HG03108 (cell line): ENCODE measurements around the gene PPFIBP2.
A peak's percentile ranks its signal among the peaks of the same experiment; 100 is the strongest.

Experiments
- ATAC-seq: cut with Tn5 transposase; IDR thresholded peaks from one replicate; pipeline ENCODE4 v1.9.1; 2021; ENCODE audit warnings: moderate library complexity; ENCODE audit not compliant: unreplicated experiment

Gene PPFIBP2

GRCh38 chr11:7548659-7549274 lies 35.0 kb downstream of the PPFIBP2 start:
- peak; percentile 87 for ATAC-seq

- ATAC-seq, result no peak
These were observed 35.9 kb downstream of the PPFIBP2 start for GRCh38 chr11:7549681-7550080.

- ATAC-seq, result no peak
These were observed 37.8 kb downstream of the PPFIBP2 start for GRCh38 chr11:7551571-7551970.

- no peak for ATAC-seq
These were observed 38.9 kb downstream of the PPFIBP2 start for GRCh38 chr11:7552666-7553065.

DNA sequence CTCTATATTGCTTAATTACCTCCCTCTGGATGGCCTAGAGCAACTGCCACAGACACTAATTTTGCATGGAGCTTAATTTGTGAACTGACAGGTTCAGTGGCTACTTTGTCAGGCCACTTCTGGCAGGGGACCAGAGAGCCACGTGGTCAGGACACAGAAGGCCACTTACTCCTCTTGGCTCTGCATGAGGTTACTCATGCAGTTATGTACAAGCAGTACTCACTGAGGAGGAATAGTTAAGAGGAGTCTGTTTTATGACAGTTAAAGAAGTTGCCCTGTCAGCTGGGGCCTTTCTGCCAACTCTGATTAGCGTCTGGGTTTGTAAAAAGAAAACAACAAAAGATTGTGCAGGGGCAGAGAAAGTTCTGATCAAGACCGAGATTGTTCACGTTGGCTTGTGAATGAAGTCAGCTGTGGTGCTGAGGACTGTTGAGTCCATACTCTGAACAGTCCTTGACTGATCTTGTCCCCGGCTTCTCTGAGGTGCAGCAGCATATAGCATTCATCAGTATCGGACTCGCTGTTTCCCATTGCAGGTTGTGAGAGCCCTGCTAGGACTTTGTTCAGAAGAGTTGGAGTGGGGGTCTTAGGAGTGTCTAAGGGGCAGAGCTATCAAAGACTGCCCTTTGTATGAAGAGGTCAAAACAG lies 41.4 kb downstream of the PPFIBP2 start:
- ATAC-seq, result no peak

DNA sequence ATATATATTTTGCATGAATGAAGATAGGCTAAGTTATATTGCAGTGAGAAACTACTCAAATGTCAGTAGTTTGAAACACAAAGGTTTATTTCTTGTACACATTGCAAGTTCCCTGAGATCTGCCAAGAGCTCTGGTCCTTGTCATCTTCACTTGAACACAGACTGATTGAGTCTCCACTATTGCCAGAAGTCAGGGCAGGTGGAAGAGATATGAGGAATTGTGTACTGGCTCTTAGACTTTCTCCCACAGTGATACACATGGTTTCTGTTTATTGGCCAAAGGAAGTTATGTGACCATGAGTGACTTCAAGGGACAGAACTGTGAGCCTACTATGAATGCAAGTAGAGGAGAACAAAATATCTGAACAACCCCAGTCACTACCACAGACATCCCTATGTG lies 44.2 kb downstream of the PPFIBP2 start:
- no peak for ATAC-seq

GRCh38 chr11:7559398-7560283 lies 45.8 kb downstream of the PPFIBP2 start:
- ATAC-seq, result peak; percentile 63

DNA sequence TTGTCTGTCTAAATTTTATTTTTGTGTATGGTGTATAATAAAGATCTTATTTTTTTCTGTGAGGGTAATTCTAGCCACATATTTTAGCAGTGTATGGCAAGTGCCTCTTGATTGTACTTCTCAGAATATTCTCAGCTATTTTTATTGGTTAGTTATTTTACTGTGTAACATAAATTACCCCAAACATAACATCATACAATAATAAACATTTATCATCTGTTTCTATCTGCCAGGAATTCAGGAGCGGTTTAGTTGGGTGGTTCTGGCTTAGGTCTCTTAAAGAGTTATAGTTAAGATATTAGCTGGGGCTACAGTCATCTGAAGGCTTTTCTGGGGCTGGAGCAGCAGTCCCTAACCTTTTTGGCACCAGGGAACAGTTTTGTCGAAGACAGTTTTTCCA lies 47.8 kb downstream of the PPFIBP2 start:
- no peak for ATAC-seq

DNA sequence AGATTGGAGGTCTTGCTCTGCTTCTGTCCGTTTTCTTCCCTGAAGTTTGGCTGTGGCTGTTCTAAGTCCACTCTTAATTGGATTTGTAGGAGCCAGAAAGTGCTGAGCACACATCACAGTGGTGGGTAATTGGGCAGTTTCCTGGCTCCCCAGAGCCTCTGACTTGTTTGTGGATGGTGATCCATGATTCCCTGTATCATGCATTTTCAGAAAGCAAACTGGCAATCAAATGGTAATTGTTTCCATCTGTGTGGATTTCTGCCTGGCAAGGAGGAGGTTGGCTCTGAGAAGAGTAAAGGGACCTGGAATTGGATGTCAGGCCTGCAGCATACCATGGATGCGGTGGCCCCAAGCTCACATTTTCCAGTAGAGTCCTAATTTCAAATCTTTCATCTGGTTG lies 49.5 kb downstream of the PPFIBP2 start:
- no peak for ATAC-seq

- no peak for ATAC-seq
These were observed 51.0 kb downstream of the PPFIBP2 start for GRCh38 chr11:7564803-7565202.

- no peak for ATAC-seq
These were observed 53.5 kb downstream of the PPFIBP2 start for GRCh38 chr11:7567311-7567710.

- no peak for ATAC-seq
These were observed 55.2 kb downstream of the PPFIBP2 start for GRCh38 chr11:7569044-7569443.

- ATAC-seq, result no peak
These were observed 56.4 kb downstream of the PPFIBP2 start for GRCh38 chr11:7570241-7570640.

DNA sequence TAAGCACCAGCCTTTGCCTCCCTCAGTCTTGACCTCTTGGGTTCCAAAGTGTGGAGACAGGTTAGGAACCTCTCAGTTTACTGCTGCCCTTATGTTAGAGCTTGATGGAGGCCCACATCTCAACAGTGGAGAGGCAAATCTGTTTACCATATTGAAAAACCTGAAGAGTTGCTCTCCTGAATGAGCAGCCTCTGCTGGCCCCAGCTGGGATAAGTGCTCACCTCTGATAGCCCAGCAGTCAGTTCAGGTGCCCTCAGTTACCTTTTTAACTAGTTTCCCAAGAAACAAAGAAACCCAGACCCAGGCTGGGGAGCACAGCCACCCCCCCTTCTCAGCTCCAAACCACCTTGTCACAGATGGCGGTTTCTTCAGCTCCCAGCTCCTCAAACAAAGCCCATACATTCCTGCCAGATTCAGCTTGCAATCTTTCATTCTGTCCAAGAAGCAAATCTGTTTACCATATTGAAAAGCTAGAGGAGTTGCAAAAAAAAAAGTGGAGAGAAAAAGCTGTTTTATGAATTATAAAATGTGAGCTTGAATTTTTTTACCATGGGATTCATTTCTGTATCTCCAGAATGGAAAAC lies 57.2 kb downstream of the PPFIBP2 start:
- ATAC-seq, result no peak

DNA sequence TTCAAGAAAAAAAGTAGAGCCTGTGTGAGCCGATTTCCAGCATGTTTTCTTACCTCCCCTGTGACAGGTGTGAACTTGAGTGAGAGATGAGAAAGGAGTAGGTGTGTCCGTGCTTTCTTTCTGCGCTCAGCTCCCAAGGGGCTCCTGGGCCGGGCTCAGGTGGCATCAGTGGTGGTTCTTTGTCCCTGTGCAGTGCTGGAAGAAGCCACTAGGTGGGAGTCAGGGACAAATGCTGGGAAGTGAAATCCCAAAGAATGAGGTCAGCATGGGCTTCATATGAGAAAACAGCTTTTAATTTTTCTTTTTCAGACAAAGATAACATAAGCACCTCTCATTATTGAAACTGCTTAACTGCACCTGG lies 57.8 kb downstream of the PPFIBP2 start:
- ATAC-seq, result peak; percentile 48

DNA sequence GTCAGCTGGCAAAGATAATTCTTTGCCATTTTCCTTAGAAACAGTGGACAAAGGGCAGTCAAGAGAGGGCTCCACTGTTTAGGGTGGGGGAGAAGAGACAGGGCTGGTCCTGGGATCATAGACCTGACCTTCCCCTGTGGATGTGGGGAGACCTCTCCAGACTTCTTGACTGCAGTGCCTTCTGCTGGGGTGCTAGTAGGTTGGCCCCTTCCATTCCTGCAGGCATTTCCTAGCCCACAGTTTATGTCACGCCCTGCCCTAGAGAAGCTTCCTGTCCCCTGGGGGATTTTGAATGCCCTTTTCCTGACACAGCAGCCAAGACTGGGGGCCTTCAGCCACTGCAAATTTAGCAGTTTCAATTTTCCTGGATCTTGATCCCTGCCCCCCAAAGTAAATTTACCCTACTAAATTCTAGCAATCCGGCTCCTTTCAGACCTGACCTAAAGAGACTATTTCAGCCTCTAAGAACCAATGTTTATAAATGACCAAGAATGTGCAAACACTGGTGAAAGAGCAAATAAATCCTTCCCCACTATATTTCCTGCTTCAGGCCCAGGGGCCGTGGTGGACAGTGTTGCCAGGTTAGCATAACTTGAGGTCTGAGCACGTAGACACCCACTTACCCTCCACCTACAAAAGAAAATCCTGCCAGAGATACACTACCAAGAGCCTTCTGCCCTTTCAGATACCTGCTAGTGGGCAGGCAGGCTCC lies 58.4 kb downstream of the PPFIBP2 start:
- ATAC-seq, result no peak

DNA sequence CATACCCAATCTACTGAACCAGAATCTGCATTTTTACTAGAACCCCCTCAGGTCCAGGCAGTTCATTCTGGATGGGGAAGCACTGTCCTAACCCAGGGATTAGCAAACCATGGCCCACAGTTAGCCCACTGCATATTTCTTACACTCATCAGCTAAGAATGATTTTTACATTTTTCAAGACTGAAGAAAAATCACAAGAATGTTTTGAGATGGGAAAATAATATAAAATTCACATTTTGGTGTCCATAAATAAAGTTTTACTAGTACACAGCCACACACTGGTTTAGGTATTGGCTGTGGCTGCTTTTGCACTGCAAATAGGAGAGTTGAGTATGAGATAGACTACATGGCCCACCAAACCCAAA lies 59.4 kb downstream of the PPFIBP2 start:
- ATAC-seq, result no peak

GRCh38 chr11:7573558-7574296 lies 59.9 kb downstream of the PPFIBP2 start:
- no peak for ATAC-seq

GRCh38 chr11:7574491-7575130 lies 60.8 kb downstream of the PPFIBP2 start:
- ATAC-seq, result no peak
